GM12865 (cell line): ENCODE data around the gene PHLPP2.

Experiments used
- DNase-seq: peaks from one replicate; pipeline ENCODE4 v3.0.0; 2010; ENCODE audit warnings: low read depth
- H3K4me3 ChIP-seq: 2 replicates; pipeline ENCODE4 v1.5.1; 2011; ENCODE audit warnings: mild to moderate bottlenecking, low read depth, low read length, control low read depth
- TF ChIP-seq, protein P1 (sequence below): IDR thresholded peaks from 2 replicates; pipeline ENCODE4 v1.5.1; 2011; ENCODE audit warnings: low read length, control low read depth, low read depth, inconsistent platforms; ENCODE audit not compliant: insufficient read depth; ENCODE audit errors: missing control alignments

PHLPP2 gene

DNA sequence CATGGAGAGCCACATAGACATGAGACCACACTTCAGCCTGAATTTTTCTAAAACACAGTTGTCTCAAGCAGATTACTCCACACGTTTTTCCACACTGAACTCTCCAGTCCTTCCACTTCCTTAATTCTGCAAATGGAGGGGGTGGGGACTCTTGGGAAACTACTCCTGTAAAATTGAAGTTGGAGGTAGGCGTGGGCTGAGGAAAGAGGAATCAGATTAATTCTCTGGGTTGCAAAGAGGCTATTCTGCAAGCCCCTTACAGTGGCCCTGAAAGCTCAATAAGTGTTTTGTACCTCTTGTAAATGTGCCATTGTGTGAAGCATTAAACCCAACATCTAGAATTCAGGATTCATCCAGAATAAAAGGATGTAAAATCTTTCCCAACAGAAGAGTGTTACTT lies 88.9 kb downstream of the PHLPP2 start:
- TF ChIP-seq, protein P1, sequence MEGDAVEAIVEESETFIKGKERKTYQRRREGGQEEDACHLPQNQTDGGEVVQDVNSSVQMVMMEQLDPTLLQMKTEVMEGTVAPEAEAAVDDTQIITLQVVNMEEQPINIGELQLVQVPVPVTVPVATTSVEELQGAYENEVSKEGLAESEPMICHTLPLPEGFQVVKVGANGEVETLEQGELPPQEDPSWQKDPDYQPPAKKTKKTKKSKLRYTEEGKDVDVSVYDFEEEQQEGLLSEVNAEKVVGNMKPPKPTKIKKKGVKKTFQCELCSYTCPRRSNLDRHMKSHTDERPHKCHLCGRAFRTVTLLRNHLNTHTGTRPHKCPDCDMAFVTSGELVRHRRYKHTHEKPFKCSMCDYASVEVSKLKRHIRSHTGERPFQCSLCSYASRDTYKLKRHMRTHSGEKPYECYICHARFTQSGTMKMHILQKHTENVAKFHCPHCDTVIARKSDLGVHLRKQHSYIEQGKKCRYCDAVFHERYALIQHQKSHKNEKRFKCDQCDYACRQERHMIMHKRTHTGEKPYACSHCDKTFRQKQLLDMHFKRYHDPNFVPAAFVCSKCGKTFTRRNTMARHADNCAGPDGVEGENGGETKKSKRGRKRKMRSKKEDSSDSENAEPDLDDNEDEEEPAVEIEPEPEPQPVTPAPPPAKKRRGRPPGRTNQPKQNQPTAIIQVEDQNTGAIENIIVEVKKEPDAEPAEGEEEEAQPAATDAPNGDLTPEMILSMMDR = no peak
- no peak overlapping the region for H3K4me3 ChIP-seq
- no peak for DNase-seq

DNA sequence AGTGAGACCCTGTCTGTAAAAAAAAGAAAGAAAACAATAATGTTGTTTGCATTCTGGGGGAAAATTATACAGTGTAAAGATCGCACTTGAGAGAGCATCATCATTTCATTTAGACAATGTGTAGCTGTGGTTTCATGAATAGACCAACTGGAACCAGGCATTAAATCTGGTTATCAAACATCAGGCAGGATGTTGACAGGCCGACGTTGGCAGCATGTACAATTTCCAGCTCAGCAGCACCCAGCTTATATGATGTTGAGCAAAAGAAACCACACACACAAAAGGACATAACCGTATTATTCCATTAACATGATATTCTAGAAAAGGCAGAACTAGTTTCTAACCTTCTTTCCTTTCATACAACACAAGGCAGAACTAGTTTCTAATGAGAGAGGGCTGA lies 92.7 kb downstream of the PHLPP2 start:
- TF ChIP-seq, protein P1 = no peak
- DNase-seq = no peak
- no peak overlapping the region for H3K4me3 ChIP-seq

GRCh38 chr16:71630808-71631207 lies 93.7 kb downstream of the PHLPP2 start:
- no peak overlapping the region for H3K4me3 ChIP-seq
- no peak for DNase-seq
- TF ChIP-seq, protein P1 = no peak

GRCh38 chr16:71629278-71630016 lies 95.1 kb downstream of the PHLPP2 start:
- no peak overlapping the region for H3K4me3 ChIP-seq
- no peak for DNase-seq
- TF ChIP-seq, protein P1 = no peak

DNA sequence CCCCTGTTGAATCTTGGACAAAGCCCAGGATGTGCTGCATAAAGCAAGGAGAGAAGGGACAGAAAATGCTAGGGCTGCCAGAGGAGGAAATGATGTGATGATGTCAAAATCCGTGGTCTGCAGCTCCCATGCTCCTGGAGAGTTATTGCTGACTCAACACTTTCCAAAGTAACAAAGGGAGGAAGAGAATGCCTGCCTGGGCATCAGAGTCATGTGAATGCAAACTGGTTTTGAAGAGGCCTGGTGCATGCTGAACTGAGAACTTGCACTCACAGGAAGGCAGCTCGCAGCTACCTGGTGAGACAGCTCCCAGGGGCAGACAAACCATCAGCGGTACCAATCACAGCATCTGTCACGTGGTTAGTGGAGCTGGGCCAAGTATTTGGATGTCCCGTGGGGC lies 95.7 kb downstream of the PHLPP2 start:
- TF ChIP-seq, protein P1 = no peak
- DNase-seq = no peak
- H3K4me3 ChIP-seq = no peak overlapping the region

DNA sequence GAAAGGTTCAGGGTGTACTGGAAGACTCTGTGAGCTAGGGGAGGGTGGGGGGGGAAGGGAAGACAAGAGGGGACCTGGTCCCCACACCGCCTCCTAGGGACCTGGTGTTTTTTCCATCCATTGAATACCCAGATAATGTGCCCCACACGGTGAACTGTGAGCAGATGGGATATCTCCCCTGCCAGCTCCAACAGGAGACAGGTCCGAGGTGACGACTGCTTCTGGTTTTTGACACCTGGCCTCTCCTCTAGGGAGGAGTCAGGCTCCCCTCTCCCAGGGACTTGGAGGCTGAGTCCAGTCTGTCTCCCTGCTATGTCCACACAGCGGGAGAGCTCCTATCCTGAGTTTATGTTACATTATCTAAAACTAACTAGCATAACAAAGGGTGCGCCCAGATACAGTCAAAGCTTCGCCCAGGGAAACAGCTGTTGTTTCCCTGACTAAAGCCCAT lies 96.7 kb downstream of the PHLPP2 start:
- no peak for DNase-seq
- TF ChIP-seq, protein P1 = no peak
- no peak overlapping the region for H3K4me3 ChIP-seq

DNA sequence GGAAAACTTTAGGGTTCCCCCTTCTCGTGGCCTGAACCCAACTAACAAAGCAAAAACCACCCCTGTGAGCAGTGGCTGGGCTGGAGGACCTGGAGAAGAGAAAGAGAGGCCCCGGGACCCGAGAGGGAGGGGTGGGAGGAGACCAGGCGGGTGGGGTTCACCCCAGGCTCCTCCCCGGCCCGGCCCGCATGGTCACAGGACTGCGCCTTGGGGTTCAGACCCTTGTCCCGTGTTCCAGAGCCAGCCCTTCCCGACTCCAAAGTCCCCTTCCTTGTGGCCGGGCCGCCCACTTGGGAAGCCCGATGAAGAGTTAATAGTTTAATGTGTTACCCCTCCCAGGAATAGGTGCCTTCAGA lies 97.7 kb downstream of the PHLPP2 start:
- TF ChIP-seq, protein P1 = no peak
- no peak for DNase-seq
- no peak overlapping the region for H3K4me3 ChIP-seq
